OCI-LY1 (cell line): Measurements from ENCODE around the gene MAMDC2.

Source experiments
- H2AFZ ChIP-seq: fragments of 200-600 bp; sonication (generic), shearing (Covaris generic); 2 replicates; pipeline ENCODE4 v1.6.0; 2014; ENCODE audit warnings: antibody characterized with exemption, mild to moderate bottlenecking, low read length
- H3F3A ChIP-seq: fragments of 200-600 bp; sonication (generic), shearing (Covaris generic); 2 replicates; pipeline ENCODE4 v1.6.0; 2014; ENCODE audit warnings: mild to moderate bottlenecking, antibody characterized with exemption, low read length, moderate library complexity; ENCODE audit not compliant: insufficient read depth
- H3K27ac ChIP-seq: fragments of 200-600 bp; sonication (generic); 2 replicates; pipeline ENCODE4 v1.5.1; 2014; ENCODE audit warnings: low read length, mixed run types, mild to moderate bottlenecking, low read depth; ENCODE audit not compliant: poor library complexity, severe bottlenecking
- H3K27me3 ChIP-seq: fragments of 200-600 bp; sonication (generic); 2 replicates; pipeline ENCODE4 v1.6.0; 2014; ENCODE audit warnings: antibody characterized with exemption, mild to moderate bottlenecking, low read length, moderate library complexity; ENCODE audit not compliant: insufficient read depth
- H3K36me3 ChIP-seq: fragments of 200-600 bp; sonication (generic); 2 replicates; pipeline ENCODE4 v1.6.1; 2014; ENCODE audit warnings: mild to moderate bottlenecking, antibody characterized with exemption, low read length, moderate library complexity, mixed read lengths; ENCODE audit not compliant: insufficient read depth
- H3K4me1 ChIP-seq: fragments of 200-600 bp; sonication (generic); 2 replicates; pipeline ENCODE4 v1.5.1; 2014; ENCODE audit warnings: mild to moderate bottlenecking, low read length, moderate library complexity; ENCODE audit not compliant: insufficient read depth, severe bottlenecking
- H3K4me2 ChIP-seq: fragments of 200-600 bp; sonication (generic), shearing (Covaris generic); 2 replicates; pipeline ENCODE4 v1.6.1; 2014; ENCODE audit warnings: low read length
- H3K4me3 ChIP-seq: fragments of 200-600 bp; sonication (generic); 2 replicates; pipeline ENCODE4 v1.5.1; 2014; ENCODE audit warnings: low read length, low read depth, mild to moderate bottlenecking, mixed read lengths; ENCODE audit not compliant: poor library complexity, severe bottlenecking
- H3K79me2 ChIP-seq: fragments of 200-600 bp; shearing (Covaris generic); 2 replicates; pipeline ENCODE4 v1.6.1; 2016; ENCODE audit warnings: mixed run types, low read length, mixed read lengths; ENCODE audit not compliant: insufficient read depth
- H3K9ac ChIP-seq: fragments of 200-600 bp; sonication (generic), shearing (Covaris generic); 2 replicates; pipeline ENCODE4 v1.6.1; 2014; ENCODE audit warnings: mild to moderate bottlenecking, low read length, mixed read lengths
- H3K9me2 ChIP-seq: fragments of 200-600 bp; sonication (generic), shearing (Covaris generic); 2 replicates; pipeline ENCODE4 v1.6.1; 2014; ENCODE audit warnings: low read depth, mild to moderate bottlenecking, low read length, mixed read lengths
- H3K9me3 ChIP-seq: fragments of 200-600 bp; shearing (Covaris generic); 2 replicates; pipeline ENCODE4 v1.6.1; 2014; ENCODE audit warnings: low read length, mixed read lengths
- H4K20me1 ChIP-seq: fragments of 200-600 bp; sonication (generic), shearing (Covaris generic); 2 replicates; pipeline ENCODE4 v1.6.0; 2016; ENCODE audit warnings: mild to moderate bottlenecking, low read length; ENCODE audit not compliant: insufficient read depth
- EZH2 ChIP-seq: fragments of 200-600 bp; sonication (generic), shearing (Covaris generic); IDR thresholded peaks from 2 replicates; pipeline ENCODE4 v1.8.0; 2017; ENCODE audit warnings: borderline replicate concordance, mixed run types, mild to moderate bottlenecking, antibody characterized with exemption, low read length, moderate library complexity, mixed read lengths
- TF ChIP-seq, protein P1 (sequence below): fragments of 200-600 bp; sonication (generic), shearing (Covaris generic); IDR thresholded peaks from 2 replicates; pipeline ENCODE4 v1.5.1; 2017; ENCODE audit warnings: mild to moderate bottlenecking, antibody characterized with exemption, low read length, moderate library complexity, mixed read lengths

MAMDC2 gene

DNA sequence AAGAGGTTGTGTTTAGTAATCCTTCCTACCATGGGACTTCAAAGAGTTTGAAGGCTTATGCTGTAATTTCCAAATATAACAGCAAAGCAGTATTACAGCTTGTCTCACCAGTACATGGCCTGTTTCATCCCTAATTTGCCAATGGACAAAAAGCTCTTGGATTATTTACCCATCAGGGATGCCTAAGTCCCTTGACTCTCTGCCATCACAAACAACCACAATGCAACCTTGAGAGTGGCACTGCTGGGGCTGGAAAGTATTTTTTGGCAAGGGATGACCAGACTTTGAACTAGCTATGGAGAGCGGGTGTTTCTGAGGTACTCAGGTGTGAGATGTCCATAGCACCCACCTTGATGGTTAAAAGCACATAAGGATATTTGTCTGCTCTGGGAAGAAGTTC lies 9.1 kb downstream of the MAMDC2 start:
- Histone ChIP-seq H3K9me2 (no peaks in the 10 kb centered on the region), H3K9me3 (no peaks in the 10 kb centered on the region), H3K79me2 (no peaks in the 10 kb centered on the region), H3K36me3 (no peaks in the 10 kb centered on the region), H3K4me2 (no peak overlapping the region), H3K27ac (no peak overlapping the region), H2AFZ (no peak overlapping the region), H3K27me3 (no peaks in the 10 kb centered on the region), H3K9ac (no peak overlapping the region), H4K20me1 (no peaks in the 10 kb centered on the region), H3F3A (no peaks in the 10 kb centered on the region), H3K4me3 (no peak overlapping the region), H3K4me1 (no peaks in the 10 kb centered on the region)
- TF ChIP-seq, protein P1, sequence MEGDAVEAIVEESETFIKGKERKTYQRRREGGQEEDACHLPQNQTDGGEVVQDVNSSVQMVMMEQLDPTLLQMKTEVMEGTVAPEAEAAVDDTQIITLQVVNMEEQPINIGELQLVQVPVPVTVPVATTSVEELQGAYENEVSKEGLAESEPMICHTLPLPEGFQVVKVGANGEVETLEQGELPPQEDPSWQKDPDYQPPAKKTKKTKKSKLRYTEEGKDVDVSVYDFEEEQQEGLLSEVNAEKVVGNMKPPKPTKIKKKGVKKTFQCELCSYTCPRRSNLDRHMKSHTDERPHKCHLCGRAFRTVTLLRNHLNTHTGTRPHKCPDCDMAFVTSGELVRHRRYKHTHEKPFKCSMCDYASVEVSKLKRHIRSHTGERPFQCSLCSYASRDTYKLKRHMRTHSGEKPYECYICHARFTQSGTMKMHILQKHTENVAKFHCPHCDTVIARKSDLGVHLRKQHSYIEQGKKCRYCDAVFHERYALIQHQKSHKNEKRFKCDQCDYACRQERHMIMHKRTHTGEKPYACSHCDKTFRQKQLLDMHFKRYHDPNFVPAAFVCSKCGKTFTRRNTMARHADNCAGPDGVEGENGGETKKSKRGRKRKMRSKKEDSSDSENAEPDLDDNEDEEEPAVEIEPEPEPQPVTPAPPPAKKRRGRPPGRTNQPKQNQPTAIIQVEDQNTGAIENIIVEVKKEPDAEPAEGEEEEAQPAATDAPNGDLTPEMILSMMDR: no peak
- TF ChIP-seq EZH2: no peak

- TF ChIP-seq EZH2: no peak
- TF ChIP-seq, protein P1: no peak
- no peaks in the 10 kb centered on the region for H3K4me1 ChIP-seq
- no peaks in the 10 kb centered on the region for H3K9me2 ChIP-seq
- H3K79me2 ChIP-seq: no peaks in the 10 kb centered on the region
- no peak overlapping the region for H3K4me2 ChIP-seq
- H3F3A ChIP-seq: no peaks in the 10 kb centered on the region
- H3K27me3 ChIP-seq: no peaks in the 10 kb centered on the region
- no peak overlapping the region for H3K27ac ChIP-seq
- no peaks in the 10 kb centered on the region for H3K9me3 ChIP-seq
- H3K36me3 ChIP-seq: no peaks in the 10 kb centered on the region
- no peak overlapping the region for H3K4me3 ChIP-seq
- no peak overlapping the region for H3K9ac ChIP-seq
- H2AFZ ChIP-seq: no peak overlapping the region
- no peaks in the 10 kb centered on the region for H4K20me1 ChIP-seq
Measured at GRCh38 chr9:70053864-70054263, 10.2 kb downstream of the MAMDC2 start.

- Histone ChIP-seq H3K79me2 (no peaks in the 10 kb centered on the region), H3K9me2 (no peaks in the 10 kb centered on the region), H3K36me3 (no peaks in the 10 kb centered on the region), H3K4me1 (no peaks in the 10 kb centered on the region), H3K9ac (no peak overlapping the region), H3K4me3 (no peak overlapping the region), H3K4me2 (no peak overlapping the region), H2AFZ (no peak overlapping the region), H3K27me3 (no peaks in the 10 kb centered on the region), H3K9me3 (no peaks in the 10 kb centered on the region), H4K20me1 (no peaks in the 10 kb centered on the region), H3K27ac (no peak overlapping the region), H3F3A (no peaks in the 10 kb centered on the region)
- TF ChIP-seq, protein P1: no peak
- no peak for TF ChIP-seq EZH2
Measured at GRCh38 chr9:70054521-70054920, 10.9 kb downstream of the MAMDC2 start.
